GM19463 (cell line): ENCODE results near the gene CBX5.
"Not testable (repeated sequence)": the region's sequence is repeated elsewhere in the genome, so short reads cannot be mapped to it uniquely, and the experiment has no call there.

Experiments
- ATAC-seq: cut with Tn5 transposase; IDR thresholded peaks from one replicate; pipeline ENCODE4 v1.9.1; 2021; ENCODE audit warnings: mild to moderate bottlenecking, moderate library complexity; ENCODE audit not compliant: unreplicated experiment

Gene CBX5

DNA sequence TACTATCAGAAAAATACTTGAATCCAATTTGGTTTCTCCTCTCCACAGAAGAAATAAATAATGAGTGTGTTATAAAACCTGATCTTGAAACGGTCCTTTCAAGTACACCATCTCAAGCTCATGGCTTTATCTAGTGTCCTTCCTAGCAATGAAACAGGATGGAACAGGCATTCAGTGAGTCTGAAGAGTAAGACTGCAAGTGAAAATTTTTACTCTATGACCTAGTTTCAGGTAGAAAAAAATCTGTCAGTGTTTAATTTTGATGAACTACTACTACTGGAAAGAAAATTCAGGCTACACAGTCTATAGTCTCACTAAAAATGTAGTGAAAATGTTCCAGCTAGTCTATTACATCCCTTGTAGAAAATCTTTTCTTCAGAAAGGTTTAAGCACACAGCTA is 7.7 kb downstream of the CBX5 start:
- no peak for ATAC-seq

GRCh38 chr12:54270345-54270744 is 9.6 kb downstream of the CBX5 start:
- no peak for ATAC-seq

DNA sequence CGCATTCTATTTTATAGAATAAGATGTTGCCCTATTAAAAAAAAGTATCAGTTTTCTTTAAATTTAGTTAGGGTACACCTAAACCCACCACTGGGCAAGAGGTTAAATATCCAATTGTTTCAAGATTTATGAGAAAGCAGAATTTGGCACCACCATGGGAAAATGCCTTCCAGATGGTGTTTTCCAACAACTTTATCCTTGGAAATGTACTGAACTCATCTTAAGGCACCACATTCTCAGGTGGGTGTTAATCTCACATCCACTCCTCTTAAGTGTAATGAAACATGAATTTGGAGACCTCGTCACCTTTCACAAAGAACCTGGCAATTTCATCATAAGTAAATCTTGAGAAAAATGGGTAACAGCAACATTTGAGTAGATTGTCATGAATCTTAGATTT is 13.1 kb downstream of the CBX5 start:
- ATAC-seq, result no peak

DNA sequence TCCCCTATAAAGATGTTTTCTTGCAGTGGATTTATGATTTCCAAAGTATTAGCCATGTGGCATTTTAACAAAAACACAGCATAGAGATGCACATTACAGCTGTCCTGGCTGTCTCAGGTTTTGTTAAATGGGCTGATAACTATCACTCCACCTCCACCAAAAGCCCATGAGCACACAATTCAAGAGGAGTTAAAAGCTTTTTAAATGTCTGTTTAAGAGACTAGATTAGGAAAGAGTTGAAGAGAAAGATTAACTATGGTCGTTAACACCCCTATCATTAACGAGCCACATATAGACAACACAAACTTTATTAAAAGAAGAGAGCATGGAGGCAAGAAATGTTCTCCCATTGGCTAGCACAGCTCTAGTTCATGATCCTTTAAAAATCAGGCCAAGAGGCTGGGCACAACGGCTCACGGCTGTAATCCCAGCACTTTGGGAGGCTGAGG is 14.5 kb downstream of the CBX5 start:
- no peak for ATAC-seq

DNA sequence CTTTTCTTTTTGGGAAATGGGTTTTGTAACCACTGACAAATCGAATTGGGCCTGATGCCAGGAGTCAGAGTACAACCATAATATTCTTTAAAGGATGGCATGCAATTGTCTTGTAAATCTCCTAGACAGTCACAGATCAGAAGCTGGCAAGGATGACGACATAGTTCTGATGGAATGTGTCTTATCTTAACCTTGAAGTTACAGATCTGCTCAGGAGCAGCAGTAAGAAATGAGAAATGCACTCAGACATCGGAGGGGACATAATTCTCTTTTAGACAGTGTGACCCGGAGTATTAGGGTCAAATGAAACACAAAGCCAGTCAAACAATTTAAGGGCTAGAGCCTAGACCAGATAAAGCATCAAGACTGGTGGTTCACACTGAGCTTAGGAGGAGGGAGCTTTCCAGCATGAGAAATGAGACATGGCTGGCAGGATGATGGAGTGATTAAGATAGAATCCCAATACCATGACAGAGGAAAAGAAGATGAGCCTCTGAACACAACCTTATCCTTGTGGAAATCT is 17.5 kb downstream of the CBX5 start:
- ATAC-seq, result no peak

GRCh38 chr12:54261815-54262402 is 18.0 kb downstream of the CBX5 start:
- no peak for ATAC-seq

- peak; percentile 92 for ATAC-seq
These were observed 20.5 kb downstream of the CBX5 start for GRCh38 chr12:54259194-54260011.

DNA sequence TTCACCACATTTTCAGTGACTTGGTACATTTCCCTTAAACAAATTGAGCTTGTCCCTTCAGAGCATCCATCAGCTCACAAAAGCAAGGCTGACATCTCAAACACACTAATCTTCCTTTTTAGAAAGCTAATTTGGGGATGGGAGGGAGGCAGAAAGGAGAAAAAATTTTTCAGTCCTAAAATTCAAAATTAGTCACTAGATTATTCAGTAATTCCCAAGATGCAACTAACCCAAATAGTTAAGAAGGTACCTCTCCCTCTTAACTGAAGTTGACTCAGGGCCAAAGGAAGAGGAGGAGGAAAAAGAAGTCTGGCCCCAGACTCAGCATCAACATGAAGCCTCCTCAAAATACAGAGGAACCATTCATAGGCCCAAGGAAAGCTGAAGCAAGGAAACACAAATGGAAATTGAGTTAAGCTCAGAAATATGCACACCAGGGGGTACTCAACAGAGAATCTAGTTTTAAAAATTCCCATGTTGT is 21.7 kb downstream of the CBX5 start:
- ATAC-seq, result no peak

DNA sequence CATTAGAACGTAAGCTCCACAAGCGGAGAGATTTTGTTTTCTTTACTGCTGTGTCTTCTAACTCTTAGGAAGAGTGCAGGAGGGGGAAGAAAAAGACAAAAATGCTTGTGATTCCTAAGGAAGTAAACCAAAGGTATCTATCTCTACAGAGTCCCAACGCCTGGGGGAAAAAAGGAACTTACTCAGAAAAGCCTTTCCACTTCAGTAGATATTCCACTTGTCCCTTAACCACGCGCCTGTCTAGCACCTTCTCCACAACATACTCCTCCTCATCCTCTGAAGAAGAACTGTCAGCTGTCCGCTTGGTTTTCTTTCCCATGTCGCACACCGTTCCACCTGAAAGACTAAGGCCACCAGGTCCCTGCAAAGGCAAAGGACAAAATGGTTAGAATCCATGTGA is 22.6 kb downstream of the CBX5 start:
- no peak for ATAC-seq

- ATAC-seq, result no peak
These were observed 26.7 kb downstream of the CBX5 start for GRCh38 chr12:54253240-54253639.

DNA sequence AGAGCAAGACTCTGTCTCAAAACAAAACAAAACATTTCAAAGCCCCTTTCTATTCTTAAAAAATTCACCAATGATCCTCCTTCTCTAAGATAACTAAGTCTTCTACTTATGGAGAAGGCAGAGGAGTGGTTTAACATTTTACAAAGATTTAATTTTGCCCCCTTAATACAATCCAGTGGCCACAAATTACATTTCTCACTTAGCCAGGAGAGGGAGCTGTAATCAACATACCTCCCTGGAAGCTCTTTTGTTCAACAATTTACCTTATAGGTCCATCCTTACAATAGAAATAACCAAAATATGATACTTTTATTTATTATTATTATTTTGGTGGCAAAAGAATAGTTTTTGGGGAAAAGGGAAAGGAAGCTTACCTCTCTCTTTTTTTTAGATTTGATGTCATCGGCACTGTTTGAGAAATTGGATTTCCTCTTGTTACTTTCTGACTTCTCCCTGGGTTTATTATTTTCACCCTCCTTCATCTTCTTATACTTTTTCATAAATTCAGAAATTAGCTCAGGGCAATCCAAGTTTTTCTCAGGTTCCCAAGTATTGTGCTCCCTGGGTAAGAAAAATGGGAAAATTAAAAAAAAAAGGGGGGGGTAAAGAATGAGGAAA is 28.1 kb downstream of the CBX5 start:
- no peak for ATAC-seq

- ATAC-seq, result no peak
These were observed 30.4 kb downstream of the CBX5 start for GRCh38 chr12:54249489-54249888.

- no peak for ATAC-seq
These were observed 33.8 kb downstream of the CBX5 start for GRCh38 chr12:54246011-54246641.

DNA sequence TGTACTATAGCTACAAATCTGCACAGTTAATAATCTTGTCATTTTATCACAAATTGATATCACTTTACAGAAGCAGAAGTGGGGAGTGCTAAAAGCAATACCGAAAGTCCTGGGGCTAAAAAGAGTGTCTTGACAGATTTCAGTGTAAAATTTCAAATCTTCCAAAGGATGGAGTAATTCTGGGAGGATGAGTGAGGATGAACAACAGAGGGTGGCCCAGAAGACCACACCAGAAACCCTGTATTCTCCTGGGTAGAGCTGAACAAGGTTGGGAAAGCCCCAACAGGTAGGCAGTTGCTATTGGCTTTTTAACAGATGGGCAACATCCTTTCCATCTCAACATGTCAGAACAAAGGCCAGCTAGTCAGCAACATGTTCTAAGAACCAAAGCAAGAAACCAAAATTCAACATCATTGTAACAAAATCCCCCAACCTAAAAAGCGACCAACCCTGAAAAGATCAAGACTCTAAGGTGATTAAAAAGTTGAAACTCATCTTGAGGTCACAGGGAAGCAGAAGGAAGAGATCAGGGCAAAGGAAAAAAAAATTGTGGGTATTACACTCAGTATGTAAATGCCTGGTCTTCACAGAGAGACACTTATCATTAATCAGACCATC is 38.8 kb downstream of the CBX5 start:
- peak; percentile 75 for ATAC-seq

DNA sequence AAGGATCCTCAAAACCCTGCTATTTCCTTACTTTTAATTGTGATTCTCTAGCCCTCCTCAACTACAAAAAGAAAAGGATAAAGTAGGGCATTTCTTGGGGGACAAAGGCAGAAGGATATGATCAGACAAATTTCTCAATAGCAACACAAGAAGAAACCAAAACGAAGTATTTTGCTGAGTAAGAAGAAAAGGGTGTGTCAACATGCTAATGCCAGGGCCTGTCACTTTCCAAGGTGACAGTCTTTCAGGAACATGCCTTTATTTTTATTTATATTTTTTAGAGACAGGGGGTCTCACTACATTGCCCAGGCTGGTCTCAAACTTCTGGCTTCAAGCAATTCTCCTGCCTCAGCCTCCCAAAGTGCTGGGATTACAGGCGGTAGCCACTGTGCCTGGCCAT is 39.8 kb downstream of the CBX5 start:
- ATAC-seq, result no peak

GRCh38 chr12:54239620-54240019 is 40.3 kb downstream of the CBX5 start:
- no peak for ATAC-seq

- ATAC-seq, result no peak
These were observed 41.4 kb downstream of the CBX5 start for GRCh38 chr12:54238531-54238930.

DNA sequence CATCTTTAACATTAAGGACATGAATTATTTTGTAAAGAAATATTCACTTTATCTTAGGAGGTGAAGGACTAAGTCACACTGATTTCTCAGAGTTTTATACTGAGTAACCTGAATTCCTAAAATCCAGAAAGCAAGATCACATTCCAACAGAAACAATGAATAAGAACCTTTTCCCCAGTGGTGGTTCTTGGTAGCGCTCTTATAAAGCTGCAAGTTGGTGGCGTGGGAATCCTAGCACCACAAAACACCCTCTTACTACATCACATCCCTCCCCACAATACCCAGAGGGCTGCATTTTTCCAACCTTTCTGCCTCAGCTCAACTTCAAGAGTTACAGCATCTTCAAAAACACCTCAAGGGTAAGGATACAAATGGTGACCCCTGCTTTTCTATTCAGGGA is 47.1 kb downstream of the CBX5 start:
- ATAC-seq, result no peak

- not testable (repeated sequence) for ATAC-seq
These were observed 48.7 kb downstream of the CBX5 start for GRCh38 chr12:54231269-54231668.

DNA sequence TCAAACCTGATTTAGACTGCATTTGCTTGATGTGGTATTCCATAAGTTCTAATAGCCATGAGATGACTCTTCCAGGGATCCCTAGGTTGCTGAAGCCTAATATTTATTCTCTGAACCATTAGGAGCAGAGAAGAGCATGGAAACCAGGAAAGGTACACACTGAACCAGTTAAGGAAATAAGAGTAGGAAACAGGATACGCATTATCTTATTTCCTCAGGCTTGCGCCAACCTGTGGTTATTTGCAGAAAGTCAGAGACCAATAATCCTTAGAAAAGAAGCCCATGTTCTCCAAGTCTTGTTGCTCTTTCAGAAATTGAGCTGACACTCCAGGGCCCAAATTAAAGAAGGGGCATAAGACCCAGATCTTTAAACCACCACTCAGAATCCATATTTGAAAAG is 49.4 kb downstream of the CBX5 start:
- no peak for ATAC-seq
